Hair follicle dermal papilla cell (primary cell): ENCODE measurements around the gene SCN4A. TPM values are rescaled to one million over a fixed set of nuclear protein-coding genes. Genes with fewer than 3 reads are reported as not detected.

Source experiments
- small RNA-seq: library from RNA; depleted of rRNA; stranded (forward); fragments of <200 nt; gene quantifications from one replicate; pipeline ENCODE3, GENCODE V24; 2012
- total RNA-seq: library from RNA; depleted of rRNA; stranded (reverse); fragments of >200 nt; gene quantifications from 2 replicates; pipeline ENCODE4 v1.2.3, GENCODE V29; 2012

Gene SCN4A
- total RNA-seq: under 0.01 TPM in 1 of 2 replicates, not detected in the other

GRCh38 chr17:63972796-63973195 lies at the start of gene SCN4A:
Gene SCN4A (minus strand): TSS chr17:63972918. CDS start chr17:63972841, 77 bp downstream.

GRCh38 chr17:64020056-64020766 lies 47.5 kb upstream of the SCN4A start, which contains the start of gene ICAM2:
Gene ICAM2 (minus strand): TSS chr17:64020633. CDS start chr17:64006691, 13,942 bp downstream.

DNA sequence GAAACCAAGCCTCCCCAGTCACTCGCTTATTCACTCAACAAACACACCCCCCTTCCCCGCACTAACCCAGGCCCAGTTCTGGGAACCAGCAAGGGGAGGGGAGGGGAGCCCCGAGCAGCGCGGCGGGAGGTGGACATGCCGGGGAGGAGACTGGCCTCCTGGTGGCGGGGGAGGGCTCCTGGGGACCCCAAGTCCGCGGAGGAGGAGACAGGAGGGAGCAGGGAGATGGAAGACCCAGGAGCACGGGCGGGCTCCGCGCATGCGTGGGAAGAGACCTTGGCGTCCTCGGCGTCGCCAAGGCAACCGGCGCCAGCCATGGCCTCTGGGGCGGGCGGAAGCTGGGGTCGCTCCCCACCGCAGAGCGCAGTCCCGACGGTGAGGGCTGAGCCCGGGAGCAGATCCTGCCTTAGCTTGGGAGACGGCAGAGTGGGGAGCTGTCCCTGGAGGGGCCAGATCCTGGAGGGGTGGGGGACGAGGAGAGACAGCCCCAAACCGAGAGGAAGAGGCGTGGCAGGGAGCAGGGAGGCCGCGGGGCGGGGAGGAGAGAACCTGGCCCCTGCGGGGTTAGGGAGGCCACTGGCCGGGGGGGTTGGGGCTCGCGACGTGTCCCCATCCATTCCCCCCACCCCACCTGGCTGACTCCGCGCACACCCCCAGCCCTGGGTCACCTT lies 25.5 kb upstream of the SCN4A start, which contains the start of gene PRR29:
Gene PRR29, plus strand, starts transcription at position 302 of the 671 bp plus-strand sequence. Its CDS starts 14 bp downstream, at position 316.

GRCh38 chr17:63931981-63932561 lies 40.6 kb downstream of the SCN4A start, which contains the start of gene CD79B:
Gene CD79B (minus strand): TSS chr17:63932331. CDS start chr17:63932261, 70 bp downstream.

DNA sequence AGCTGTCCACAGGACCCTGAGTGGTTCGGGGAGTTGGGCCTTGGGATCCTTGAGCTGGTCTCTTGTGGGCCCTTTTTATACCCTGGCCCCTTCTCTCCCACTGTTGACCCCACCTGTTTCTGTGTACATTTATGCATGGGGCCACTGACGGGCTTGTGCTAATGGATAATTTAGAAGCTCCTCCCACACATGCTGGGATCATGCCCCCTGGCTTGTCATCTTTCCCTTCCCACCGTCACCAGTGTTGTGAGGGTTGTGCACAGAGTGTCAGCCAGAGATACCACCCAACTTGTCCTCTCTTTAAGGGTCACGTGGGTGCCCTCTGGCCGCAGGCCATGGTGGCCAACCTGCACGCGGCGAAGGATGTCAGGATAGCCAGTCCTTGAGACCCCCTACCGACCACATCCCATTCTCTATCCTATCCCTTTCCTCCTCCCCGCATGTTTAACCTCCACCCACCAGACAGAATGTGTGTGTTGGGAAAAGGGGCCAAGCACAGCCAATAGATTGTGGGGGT lies 53.9 kb downstream of the SCN4A start, which contains the start of gene GH1:
Gene GH1, minus strand, starts transcription at position 51 of the 517 bp plus-strand sequence. CDS start 63 bp downstream, outside the sequence.

DNA sequence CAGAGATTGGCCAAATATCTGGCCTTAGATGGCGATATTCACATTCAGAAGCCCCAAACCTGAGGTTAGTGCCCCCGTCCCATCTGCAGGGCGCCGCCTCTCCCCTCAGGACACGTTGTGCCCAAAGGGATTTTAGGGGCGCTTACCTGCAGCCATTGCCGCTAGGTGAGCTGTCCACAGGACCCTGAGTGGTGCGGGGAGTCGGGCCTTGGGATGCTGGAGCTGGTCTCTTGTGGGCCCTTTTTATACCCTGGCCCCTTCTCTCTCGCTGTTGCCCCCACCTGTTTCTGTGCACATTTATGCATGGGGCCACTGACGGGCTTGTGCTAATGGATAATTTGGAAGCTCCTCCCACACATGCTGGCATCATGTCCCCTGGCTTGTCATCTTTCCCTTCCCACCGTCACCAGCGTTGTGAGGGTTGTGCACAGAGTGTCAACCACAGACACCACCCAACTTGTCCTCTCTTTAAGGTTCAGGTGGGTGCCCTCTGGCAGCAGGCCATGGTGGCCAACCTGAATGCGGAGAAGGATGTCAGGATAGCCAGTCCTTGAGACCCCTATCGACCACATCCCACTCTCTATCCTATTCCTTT lies 61.6 kb downstream of the SCN4A start, which contains the start of gene CSHL1:
Gene CSHL1, minus strand, starts transcription at position 218 of the 595 bp plus-strand sequence. Its CDS starts 62 bp downstream, at position 156.

DNA sequence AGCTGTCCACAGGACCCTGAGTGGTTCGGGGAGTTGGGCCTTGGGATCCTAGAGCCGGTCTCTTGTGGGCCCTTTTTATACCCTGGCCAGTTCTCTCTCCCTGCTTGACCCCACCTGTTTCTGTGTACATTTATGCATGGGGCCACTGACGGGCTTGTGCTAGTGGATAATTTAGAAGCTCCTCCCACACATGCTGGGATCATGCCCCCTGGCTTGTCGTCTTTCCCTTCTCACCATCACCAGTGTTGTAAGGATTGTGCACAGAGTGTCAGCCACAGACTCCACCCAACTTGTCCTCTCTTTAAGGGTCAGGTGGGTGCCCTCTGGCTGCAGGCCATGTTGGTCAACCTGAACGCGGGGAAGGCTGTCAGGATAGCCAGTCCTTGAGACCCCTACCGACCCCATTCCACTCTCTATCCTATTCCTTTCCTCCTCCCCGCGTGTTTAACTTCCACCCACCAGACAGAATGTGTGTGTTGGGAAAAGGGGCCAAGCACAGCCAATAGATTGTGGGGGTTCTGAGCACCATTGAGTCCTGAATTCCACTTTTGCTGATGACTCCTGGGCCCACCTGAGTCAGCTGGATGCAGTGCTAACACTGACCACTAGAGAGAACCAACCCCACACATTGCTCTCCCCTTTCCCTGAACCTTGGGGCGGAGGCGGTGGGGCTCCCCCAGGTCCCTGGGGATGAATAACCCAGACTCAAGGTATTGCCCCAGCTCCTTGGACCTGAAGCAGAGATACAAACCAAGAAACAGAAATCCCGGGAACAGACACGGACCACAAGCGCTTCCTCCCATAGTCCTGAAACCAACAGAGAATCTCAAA lies 76.0 kb downstream of the SCN4A start, which contains the start of gene CSH1:
Gene CSH1, minus strand, starts transcription at position 51 of the 831 bp plus-strand sequence. CDS start 63 bp downstream, outside the sequence.

Small RNA genes within 50 kb of the gene (small RNA-seq; reads per million reads assigned to genes)
- gene AC127029.1 (not detected), gene GH1 (not detected)

Other genes starting within 250 kb of the SCN4A start
- 23.9 and 29.4 TPM in 2 replicates for gene STRADA, start 231.1 kb downstream of the SCN4A start, total RNA-seq
- 47.6 and 51.0 TPM in 2 replicates for gene CCDC47, start 199.3 kb downstream of the SCN4A start, total RNA-seq
- gene DDX42, start 198.7 kb downstream of the SCN4A start, total RNA-seq: 66.4 and 72.7 TPM in 2 replicates
- gene PSMC5, start 145.5 kb downstream of the SCN4A start, total RNA-seq: 30.3 and 36.3 TPM in 2 replicates
- gene FTSJ3, start 145.3 kb downstream of the SCN4A start, total RNA-seq: 29.5 and 44.5 TPM in 2 replicates
- 92.8 and 99.9 TPM in 2 replicates for gene SMARCD2, start 130.2 kb downstream of the SCN4A start, total RNA-seq
- gene CSH2, start 99.2 kb downstream of the SCN4A start, total RNA-seq: not detected in 2 replicates
- gene GH2, start 91.0 kb downstream of the SCN4A start, total RNA-seq: not detected in 2 replicates
- gene CSH1, start 76.3 kb downstream of the SCN4A start, total RNA-seq: not detected in 2 replicates
- not detected in 2 replicates for gene CSHL1, start 61.7 kb downstream of the SCN4A start, total RNA-seq
- gene GH1, start 54.1 kb downstream of the SCN4A start, total RNA-seq: not detected in 2 replicates
- gene CD79B, start 40.6 kb downstream of the SCN4A start, total RNA-seq: 0.16 and 0.24 TPM in 2 replicates
- under 0.01 TPM in 1 of 2 replicates, not detected in the other for gene PRR29, start 25.4 kb upstream of the SCN4A start, total RNA-seq
- gene ICAM2, start 47.7 kb upstream of the SCN4A start, total RNA-seq: 0.73 and 1.5 TPM in 2 replicates
- gene ERN1, start 157.2 kb upstream of the SCN4A start, total RNA-seq: 8.7 and 11.2 TPM in 2 replicates